Activated T-cell treated with anti-CD3 and anti-CD28 coated beads, Interleukin-2, amount 50 U/mL, for 48 hours (primary cell): ENCODE data around the gene HIF1A.
A peak's percentile ranks its signal among the peaks of the same experiment; 100 is the strongest.
"Not testable (repeated sequence)": the region's sequence is repeated elsewhere in the genome, so short reads cannot be mapped to it uniquely, and the experiment has no call there.

Source experiments
- DNase-seq, 2 experiments: peaks; one replicate each; pipeline ENCODE4 v3.0.0-alpha.2; 2020

Gene HIF1A

DNA sequence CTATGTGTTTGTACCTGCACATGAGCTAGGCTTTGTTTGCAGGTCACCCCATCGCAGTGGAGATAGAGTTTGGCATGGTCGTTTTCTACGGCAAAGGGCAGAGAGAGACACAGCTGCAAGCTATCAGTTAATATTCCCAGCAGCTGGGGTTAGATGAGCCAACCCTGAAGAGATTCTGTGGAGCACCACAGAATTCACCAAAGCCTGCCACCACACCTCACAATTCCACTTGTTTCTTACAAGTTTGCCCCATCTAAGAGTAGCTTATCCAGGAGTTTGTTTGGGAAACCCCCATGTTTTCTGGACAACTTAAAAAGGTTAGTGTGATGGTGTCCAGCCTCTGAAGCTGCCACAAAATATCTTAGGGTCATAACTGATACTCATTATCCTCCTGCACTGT is 20.0 kb upstream of the HIF1A start:
- DNase-seq: no peak

- no peak for DNase-seq
Observed at GRCh38 chr14:61677479-61677878, 17.8 kb upstream of the HIF1A start.

- no peak for DNase-seq
Observed at GRCh38 chr14:61678975-61679374, 16.3 kb upstream of the HIF1A start.

DNA sequence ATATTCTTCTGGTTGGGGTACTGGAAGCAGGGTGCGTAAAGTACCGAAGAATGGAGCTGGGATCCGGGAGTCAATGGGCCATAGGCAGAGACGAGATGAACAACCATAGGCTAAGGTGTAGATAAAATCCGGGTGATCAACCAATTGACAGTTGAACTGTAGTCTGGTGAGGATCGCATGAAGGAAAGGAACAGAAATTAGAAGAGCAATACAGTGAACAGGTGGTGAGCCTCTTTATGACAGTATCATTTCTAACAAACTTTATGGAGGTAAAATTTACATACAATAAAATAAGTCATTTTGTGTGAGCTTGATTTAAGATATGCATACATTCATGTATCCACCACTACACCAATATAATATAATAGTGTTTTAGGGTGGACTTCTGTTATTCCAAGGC is 13.9 kb upstream of the HIF1A start:
- DNase-seq: no peak

DNA sequence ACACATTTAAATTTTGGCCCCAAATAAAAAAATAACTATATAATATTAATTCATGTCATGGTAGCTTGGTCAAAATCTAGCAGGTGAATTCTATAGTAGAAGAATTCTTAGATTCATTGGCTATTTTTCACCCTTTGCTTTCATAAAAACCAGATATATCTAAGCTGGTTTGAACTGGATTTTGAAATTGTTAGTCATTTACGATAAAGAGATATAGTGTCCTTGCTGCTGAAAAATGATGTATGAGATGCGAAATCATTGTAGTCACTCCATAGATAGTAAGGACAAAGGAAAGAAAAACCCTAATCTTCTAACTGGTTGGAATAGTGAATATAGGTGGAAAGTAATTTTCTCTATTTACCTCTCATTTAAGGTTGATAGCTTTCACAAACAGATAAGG is 12.2 kb upstream of the HIF1A start:
- DNase-seq: no peak

DNA sequence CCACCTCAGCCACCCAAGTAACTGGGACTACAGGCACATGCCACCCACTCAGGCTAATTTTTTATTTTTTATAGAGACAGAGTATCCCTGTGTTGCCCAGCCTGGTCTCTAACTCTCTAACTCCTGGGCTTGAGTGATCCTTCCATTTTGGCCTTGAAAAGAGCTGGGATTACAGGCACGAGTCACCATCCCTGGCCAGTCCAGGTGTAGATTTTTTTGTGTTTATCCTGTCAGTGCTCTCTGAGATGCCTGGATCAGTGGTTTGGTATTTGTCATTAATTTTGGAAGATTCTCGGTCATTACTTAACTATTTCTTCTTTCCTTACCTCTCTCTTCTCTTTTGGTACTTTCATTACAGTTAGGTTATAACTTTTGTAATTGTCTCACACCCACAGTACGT is 5.3 kb upstream of the HIF1A start:
- no peak for DNase-seq

GRCh38 chr14:61690982-61691381 is 4.3 kb upstream of the HIF1A start:
- DNase-seq: no peak

- DNase-seq: no peak
Observed at GRCh38 chr14:61691495-61691894, 3.8 kb upstream of the HIF1A start.

DNA sequence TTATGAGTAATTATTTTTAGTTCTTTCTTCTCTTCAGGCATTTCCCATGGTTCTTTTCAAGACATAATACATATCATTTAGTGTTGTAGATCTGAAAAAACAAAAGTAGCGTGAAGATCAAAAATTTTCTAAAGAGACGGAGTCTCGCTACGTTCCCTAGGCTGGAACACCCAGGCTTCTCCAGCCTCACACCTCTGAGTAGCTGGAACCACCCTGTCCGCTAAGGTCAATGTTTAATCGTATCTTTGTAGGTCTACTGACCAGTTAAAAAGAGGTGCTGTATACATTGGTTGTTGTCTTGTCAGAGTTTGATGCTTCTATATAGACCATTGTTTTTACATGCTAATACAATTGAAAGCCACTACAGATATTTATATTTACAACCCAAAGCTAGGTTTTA is 1.3 kb upstream of the HIF1A start:
- no peak for DNase-seq

GRCh38 chr14:61695695-61696527 is 598 bp downstream of the HIF1A start:
- peak; percentile 75 to 78 for DNase-seq

GRCh38 chr14:61696753-61697318 is 1.5 kb downstream of the HIF1A start:
- no peak for DNase-seq

DNA sequence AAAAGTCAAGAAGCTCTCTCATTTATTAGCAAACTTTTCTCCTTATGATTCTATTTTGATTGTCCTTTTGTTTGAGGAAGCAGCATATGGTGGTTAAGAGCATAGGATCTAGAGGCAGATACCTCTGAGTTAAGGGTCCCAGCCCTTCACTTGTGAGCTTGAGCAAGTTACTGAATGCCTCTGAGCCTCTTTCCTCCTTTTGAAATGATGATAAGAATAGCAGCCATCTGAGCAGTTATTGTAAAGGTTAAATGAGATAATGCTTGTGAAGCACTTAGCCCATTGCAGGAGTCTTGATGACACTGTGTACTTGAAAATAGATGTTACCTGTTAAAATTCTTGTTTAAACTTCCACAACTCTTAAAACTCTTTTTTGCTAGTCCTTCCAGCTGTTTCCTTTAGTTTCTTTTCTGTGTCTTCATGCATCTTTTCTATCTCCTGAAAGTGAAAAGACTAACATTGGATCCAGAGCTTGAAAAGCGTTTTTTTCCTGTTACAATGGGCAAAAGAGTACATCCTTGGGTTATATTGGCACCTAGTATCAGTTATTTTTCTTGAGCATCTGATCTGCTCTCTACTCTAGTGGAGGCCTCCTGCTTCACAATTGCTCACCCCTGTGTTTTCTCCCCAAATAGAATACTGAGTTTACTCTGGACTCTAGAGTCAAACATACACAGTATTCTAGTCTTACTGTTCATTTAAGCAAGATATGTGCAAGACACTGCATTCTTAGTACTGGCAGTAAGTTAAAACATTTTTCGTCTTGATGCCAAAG is 3.1 kb downstream of the HIF1A start:
- no peak for DNase-seq

- no peak for DNase-seq
Observed at GRCh38 chr14:61699027-61699426, 3.7 kb downstream of the HIF1A start.

DNA sequence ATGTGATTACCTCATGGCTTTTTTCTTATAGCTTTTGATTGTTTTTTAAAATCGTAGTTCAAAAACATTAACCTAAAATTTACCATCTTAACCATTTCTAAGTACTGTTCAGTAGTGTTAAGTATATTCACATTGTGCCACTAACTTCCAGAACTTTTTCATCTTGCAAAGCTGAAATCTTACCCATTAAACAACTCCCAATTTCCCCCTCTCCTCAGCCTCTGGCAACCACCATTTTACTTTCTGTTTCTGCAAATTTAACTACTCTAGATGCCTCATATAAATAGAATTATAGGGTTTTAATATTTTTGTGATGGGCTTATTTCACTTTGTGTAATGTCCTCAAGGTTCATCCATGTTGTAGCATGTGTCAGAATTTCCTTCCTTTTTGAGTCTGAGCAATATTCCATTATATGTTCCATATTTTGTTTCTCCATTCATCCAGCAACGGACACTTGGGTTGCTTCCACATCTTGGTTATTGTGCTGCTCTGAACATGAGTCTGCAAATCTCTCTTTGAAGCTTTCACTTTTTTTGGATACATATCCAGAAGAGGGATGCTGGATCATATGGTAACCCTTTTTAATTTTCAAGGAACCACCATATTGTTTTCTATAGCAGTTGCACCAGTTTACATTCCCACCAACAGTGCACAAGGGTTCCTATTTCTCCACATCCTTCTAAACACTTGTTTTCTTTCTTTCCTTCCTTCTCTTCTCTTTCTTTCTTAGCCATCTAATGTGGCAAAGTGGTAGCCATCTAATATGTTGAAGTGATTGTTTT is 5.0 kb downstream of the HIF1A start:
- no peak for DNase-seq

GRCh38 chr14:61701946-61702345 is 6.6 kb downstream of the HIF1A start:
- DNase-seq: peak in 1 of 2 experiments; percentile 29

- no peak for DNase-seq
Observed at GRCh38 chr14:61703342-61704129, 8.2 kb downstream of the HIF1A start.

DNA sequence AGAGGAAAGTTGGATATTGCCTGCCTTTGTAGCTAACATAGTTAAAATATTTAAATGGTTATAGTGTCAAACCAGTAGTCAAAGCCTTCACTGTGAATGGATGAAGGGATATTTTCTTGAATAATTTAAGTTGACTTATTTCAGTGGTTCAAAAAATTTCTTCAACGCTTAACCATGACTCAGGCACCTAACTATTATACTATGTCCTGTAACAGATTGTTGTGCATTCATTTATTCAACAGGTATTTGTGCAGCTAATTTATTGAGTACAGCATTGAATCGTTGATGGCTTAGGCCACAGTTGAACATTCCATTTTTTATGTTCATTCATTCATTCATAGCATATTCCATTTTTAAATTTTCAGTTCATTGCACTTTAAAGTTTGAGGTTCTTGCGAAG is 9.2 kb downstream of the HIF1A start:
- DNase-seq: no peak

DNA sequence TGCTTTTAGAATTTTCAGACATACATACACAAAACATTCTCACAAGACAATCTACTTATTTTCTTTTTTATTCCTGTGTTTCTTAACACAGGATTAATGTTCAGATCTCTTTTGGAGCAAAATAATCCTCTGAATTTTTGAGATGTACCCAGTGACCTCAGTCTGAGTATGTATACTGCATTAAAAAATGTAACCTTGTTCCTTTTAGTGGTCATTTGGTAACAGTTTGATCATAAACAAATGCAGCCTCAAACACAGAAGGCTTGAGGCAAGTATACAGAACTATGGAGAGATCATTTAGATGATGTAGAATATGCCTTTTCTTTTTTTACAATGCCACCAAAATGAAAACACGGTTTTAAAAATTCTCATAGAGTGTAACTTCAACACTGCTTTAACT is 9.7 kb downstream of the HIF1A start:
- no peak for DNase-seq

DNA sequence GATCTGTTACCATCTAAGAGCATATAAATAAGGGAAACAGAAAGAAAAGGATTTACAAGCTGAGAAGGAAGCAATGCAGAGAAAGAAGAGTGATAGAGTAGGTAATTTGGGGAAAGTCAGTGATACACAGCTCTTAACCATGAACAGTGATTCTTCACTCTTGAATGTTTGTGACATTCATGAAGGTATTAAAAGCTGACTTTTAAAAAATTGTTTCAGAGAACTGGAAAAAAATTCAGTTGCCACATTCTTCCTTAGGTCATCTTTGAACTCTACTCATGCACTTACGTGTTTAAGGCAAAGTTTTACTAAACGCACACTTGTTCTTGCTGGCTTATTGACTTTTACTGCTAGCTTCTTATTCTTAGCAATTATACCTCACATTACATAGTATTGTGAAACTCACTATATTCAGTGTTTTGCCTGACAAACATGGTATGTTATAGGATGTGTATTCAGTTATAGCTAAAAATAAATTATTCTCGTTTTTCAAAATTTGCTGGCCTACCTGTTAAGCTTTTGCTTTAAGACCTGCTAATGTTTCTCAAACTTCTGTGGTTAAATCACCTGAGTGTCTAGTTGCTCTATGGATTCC is 10.9 kb downstream of the HIF1A start:
- DNase-seq: no peak

- not testable (repeated sequence) for DNase-seq
Observed at GRCh38 chr14:61707774-61708173, 12.5 kb downstream of the HIF1A start.

DNA sequence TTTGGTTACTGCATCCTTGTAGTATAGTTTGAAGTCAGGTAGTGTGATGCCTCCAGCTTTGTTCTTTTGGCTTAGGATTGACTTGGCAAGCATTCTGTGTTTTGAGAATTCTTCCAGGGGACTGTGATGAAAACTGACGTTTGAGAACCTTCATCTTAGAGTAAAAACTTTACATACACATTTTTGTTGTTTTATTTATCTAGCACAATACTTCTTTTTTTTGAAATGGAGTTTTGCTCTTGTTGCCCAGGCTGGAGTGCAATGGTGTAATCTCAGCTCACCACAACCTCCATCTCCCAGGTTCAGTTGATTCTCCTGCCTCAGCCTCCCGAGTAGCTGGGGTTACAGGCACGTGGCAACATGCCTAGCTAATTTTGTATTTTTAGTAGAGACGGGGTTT is 13.4 kb downstream of the HIF1A start:
- not testable (repeated sequence) for DNase-seq
